ENCODE data around the gene ING1. TPM values are rescaled to one million over a fixed set of nuclear protein-coding genes. Genes with fewer than 3 reads are reported as not detected.
"Not testable (repeated sequence)": the region's sequence is repeated elsewhere in the genome, so short reads cannot be mapped to it uniquely, and the experiment has no call there.

Gene ING1
- total RNA-seq, 1 experiment from 2014 or later: 13.7 TPM

DNA sequence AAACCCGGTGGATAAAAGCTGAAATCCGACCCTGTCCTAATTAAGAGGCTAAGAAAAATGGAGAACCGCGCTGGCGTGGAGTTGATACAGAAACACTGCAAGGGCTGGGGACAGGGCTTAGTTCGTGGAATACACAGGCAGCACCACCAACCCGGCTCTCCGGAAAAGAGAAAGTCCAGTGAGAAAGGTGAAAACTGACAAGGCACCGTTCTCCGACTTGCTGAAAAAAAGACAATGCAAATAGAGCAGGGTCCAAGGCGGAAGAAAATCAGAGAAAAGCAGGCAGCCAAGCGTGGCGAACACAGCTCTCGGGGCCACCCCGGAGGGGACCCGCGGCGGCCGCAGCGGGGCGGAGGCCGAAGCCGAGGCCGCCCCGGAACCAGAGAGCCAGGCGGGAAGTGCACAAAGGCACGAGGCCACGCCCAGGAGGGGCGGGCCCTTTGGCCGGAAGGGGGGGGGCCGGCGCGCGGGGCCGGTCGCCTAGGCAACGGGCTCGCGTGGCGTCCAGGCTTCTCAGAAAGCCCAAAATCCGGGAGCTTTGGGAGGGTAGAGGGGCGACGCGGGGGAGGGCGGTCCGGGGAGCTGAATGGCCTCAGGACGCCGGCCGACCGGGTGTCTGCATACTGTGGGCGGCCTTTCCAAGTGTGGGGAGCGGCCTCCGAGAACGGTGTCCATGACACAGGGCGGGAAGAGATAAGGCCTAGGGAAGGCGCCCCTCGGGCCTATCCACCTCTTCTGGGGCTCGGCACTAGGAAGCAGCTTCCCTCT is 1.2 kb upstream of the ING1 start:
- peak; percentile 86 for DNase-seq (ENCODE audit: low read depth)
- in situ Hi-C loops (cut with HindIII; ENCODE audit: low pct_unique_long_range_greater_than_20kb, low sequenced_read_pairs): no loop called here

- DNase-seq (ENCODE audit: low read depth): peak; percentile 99
- in situ Hi-C loops (cut with HindIII; ENCODE audit: low pct_unique_long_range_greater_than_20kb, low sequenced_read_pairs): no loop called here
Observed at GRCh38 chr13:110712849-110713641, 455 bp upstream of the ING1 start.

GRCh38 chr13:110713981-110714796 is 689 bp downstream of the ING1 start:
- peak; percentile 27 for DNase-seq (ENCODE audit: low read depth)
- in situ Hi-C loops (cut with HindIII; ENCODE audit: low pct_unique_long_range_greater_than_20kb, low sequenced_read_pairs): no loop called here

- in situ Hi-C loops (cut with HindIII; ENCODE audit: low pct_unique_long_range_greater_than_20kb, low sequenced_read_pairs): no loop called here
- DNase-seq (ENCODE audit: low read depth): no peak
Observed at GRCh38 chr13:110714797-110715394, 1.4 kb downstream of the ING1 start.

- in situ Hi-C loops (cut with HindIII; ENCODE audit: low pct_unique_long_range_greater_than_20kb, low sequenced_read_pairs): no loop called here
- peak; percentile 100 for DNase-seq (ENCODE audit: low read depth)
Observed at GRCh38 chr13:110715395-110716246, 2.1 kb downstream of the ING1 start.

DNA sequence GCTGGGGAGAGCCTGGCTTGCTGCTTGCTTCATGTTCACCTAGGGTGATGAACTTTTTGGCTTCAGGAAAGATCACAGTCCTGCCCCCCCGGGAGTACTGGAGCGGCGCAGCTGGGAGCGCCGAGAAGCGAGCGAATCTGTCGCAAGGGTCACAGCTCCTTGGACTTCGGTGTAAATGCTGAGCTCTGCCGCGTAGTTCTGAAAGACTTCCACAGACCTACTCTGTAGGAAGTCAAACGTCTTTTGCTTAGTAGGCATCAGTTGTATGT is 2.7 kb downstream of the ING1 start:
- no peak for DNase-seq (ENCODE audit: low read depth)
- in situ Hi-C loops (cut with HindIII; ENCODE audit: low pct_unique_long_range_greater_than_20kb, low sequenced_read_pairs): no loop called here

GRCh38 chr13:110719036-110719710 is 5.7 kb downstream of the ING1 start:
- in situ Hi-C loops (cut with HindIII; ENCODE audit: low pct_unique_long_range_greater_than_20kb, low sequenced_read_pairs): no loop called here

DNA sequence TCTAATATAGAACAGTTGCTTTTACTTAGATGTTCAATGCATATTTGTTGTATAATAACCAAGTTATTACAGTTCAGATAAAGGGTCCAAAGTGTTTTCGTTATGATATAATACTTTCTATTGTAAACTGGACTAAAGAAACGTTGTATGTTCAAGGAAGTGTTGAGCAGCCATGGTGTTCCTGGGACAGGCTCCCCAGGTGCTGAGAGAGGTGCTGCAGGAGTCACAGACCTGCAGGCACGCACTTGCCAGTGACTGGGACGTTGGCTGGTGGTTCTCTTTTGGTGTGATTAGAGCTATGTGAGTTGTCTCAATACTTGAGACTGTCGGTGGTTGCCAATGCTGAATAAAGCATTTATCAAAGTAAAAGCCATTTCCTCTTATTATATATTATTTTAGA is 9.5 kb downstream of the ING1 start:
- no peak for DNase-seq (ENCODE audit: low read depth)
- in situ Hi-C loops (cut with HindIII; ENCODE audit: low pct_unique_long_range_greater_than_20kb, low sequenced_read_pairs): no loop called here

More at GRCh38 chr13:110719036-110719710, 5.7 kb downstream of the ING1 start:
- no peak for DNase-seq (ENCODE audit: low read depth)

DNA sequence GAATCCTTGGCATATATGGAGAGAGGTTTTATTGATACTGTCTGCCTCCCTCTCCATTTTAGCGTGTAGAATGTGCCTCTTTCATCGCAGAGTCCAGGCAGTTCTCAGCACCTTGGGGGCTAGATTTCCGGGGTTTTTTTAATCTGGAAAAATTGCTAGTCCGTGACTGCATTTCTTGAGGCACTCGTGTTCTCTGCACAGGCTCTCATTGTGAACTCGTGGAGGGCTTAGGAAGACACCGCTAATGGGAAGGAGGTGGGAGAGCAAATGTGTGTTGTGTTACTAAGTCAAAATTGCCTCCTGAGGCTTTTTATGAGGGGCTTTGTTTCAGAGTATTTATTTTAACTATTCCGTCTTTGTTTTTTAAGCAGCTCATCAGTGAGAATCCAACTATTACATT is 10.1 kb downstream of the ING1 start:
- DNase-seq (ENCODE audit: low read depth): no peak
- in situ Hi-C loops (cut with HindIII; ENCODE audit: low pct_unique_long_range_greater_than_20kb, low sequenced_read_pairs): no loop called here

DNA sequence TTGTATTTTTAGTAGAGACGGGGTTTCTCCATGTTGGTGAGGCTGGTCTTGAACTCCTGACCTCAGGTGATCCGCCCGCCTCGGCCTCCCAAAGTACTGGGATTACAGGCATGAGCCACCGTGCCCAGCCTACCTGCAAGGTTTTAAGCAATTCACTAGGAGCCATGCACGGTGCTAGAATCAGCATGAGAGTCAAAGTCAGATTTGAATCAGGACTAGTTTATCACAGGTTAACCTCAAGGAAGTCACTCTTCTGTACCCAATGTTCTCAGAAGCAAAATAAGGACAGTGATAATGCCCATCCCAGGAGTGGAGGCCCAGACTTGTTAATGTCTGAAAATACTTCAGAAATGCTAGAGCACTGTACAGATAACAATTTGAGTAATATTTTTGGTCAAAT is 12.7 kb downstream of the ING1 start:
- DNase-seq (ENCODE audit: low read depth); in situ Hi-C loops (cut with HindIII; ENCODE audit: low pct_unique_long_range_greater_than_20kb, low sequenced_read_pairs): not testable (repeated sequence)

GRCh38 chr13:110726726-110727125 is 13.2 kb downstream of the ING1 start:
- no peak for DNase-seq (ENCODE audit: low read depth)
- in situ Hi-C loops (cut with HindIII; ENCODE audit: low pct_unique_long_range_greater_than_20kb, low sequenced_read_pairs): no loop called here

GRCh38 chr13:110731072-110731471 is 17.6 kb downstream of the ING1 start:
- no peak for DNase-seq (ENCODE audit: low read depth)
- in situ Hi-C loops (cut with HindIII; ENCODE audit: low pct_unique_long_range_greater_than_20kb, low sequenced_read_pairs): no loop called here

DNA sequence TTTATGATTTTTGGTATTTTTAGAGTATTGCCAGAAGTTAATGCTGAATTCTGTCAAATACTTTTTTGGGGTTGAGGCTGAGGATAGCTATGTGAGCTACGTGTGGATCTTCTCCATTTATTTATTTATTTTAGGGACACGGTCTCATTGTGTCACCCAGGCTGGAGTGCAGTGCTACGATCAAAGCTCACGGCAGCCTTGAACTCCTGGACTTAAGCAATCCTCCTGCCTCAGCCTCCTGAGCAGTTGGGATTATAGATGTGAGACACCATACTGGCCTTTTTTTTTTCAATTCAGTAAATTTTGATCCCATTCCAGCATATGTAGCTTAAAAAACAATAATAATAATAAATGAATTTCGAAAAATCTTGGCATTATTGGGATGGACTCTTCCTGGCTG is 21.1 kb downstream of the ING1 start:
- in situ Hi-C loops (cut with HindIII; ENCODE audit: low pct_unique_long_range_greater_than_20kb, low sequenced_read_pairs): no loop called here
- DNase-seq (ENCODE audit: low read depth): no peak

DNA sequence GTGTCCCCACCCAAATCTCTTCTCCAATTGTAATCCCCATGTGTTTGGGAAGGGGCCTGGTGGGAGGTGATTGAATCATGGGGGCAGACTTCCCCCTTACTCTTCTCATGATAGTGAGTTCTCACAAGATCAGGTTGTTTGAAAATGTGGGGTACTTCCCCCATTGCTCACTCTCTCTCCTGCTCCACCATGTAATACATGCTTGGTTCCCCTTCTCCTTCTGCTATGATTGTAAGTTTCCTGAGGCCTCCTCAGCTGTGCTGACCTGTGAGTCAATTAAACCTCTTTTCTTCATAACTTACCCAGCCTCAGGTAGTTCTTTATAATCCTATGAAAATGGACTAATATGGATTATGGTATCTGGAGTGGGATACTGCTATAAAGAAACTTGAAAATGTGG is 24.1 kb downstream of the ING1 start:
- no peak for DNase-seq (ENCODE audit: low read depth)
- in situ Hi-C loops (cut with HindIII; ENCODE audit: low pct_unique_long_range_greater_than_20kb, low sequenced_read_pairs): no loop called here

DNA sequence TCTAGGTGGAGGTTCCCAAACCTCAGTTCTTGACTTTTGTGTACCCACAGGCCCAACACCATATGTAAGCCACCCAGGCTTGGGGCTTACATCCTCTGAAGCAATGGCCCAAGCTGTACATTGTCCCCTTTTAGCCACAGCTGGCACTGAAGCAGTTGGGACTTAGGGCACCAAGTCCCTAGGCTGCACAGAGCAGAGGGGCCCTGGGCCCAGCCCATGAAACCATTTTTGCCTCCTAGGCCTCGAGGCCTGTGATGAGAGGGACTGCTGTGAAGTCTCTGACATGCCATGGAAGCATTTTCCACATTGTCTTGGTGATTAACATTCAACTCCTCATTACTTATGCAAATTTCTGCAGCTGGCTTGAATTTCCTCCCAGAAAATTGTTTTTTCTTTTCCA is 30.2 kb downstream of the ING1 start:
- in situ Hi-C loops (cut with HindIII; ENCODE audit: low pct_unique_long_range_greater_than_20kb, low sequenced_read_pairs): no loop called here
- no peak for DNase-seq (ENCODE audit: low read depth)

GRCh38 chr13:110746438-110746837 is 32.9 kb downstream of the ING1 start:
- in situ Hi-C loops (cut with HindIII; ENCODE audit: low pct_unique_long_range_greater_than_20kb, low sequenced_read_pairs): no loop called here
- DNase-seq (ENCODE audit: low read depth): no peak

DNA sequence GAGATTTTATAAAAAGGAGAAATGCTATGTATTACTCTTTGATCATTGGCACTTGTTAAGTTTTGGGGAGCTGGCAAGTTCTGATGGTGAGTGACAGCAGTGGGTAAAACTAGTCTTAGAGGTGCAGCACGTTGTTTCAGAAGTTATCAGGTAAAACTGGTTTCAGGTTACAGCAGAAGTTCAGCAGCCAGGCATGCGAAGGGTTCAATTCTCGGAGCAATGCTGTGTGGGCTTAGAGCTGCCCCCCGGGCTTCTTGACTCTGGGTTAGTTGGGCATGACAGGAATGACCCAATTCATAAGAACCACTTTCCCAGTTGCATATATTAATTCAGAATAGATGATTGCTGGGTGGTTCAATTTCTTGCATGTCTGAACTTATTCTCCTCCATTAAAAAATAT is 34.8 kb downstream of the ING1 start:
- in situ Hi-C loops (cut with HindIII; ENCODE audit: low pct_unique_long_range_greater_than_20kb, low sequenced_read_pairs): no loop called here
- no peak for DNase-seq (ENCODE audit: low read depth)

Data from Caki2 (cell line).